Cardiac fibroblast (primary cell): ENCODE results near the gene TFPT.
"Not testable (repeated sequence)": the region's sequence is repeated elsewhere in the genome, so short reads cannot be mapped to it uniquely, and the experiment has no call there.

ENCODE experiments used
- DNase-seq, 2 donors: peaks; one replicate each; pipeline versions ENCODE4 v3.0.0 to v3.0.0-alpha.2; 2010; ENCODE audit warnings: low read depth in 2 of 2
- H3K4me3 ChIP-seq, 2 donors: replicated peaks in 1 of 2; 1 replicate in 1 of 2; 2 replicates in 1 of 2; pipeline ENCODE4 v1.5.1; 2011; ENCODE audit warnings: low read depth in 2 of 2, low read length in 2 of 2, mild to moderate bottlenecking in 2 of 2, moderate library complexity in 1 of 2
- CTCF ChIP-seq: IDR thresholded peaks from one replicate; pipeline ENCODE4 v1.5.1; 2011; ENCODE audit warnings: low read depth, mild to moderate bottlenecking, low read length, inconsistent platforms

The TFPT gene

DNA sequence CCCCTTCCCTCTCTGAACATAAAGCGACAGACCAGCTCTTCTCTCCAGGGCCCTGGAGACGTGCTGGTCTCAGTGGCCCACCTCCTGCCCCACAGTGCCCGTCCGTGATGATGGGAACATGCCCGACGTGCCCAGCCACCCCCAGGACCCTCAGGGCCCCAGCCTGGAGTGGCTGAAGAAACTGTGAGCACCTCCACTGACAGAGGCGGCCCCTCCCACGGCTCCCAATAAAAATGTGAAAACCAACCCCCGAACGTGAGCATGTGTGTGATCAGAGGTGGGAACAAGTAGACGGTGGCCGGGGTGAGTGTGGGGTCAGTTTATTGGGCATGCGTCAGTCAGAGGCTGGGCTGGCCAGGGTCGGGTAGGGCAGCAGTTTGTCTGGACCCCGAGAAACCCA is 8.7 kb downstream of the TFPT start:
- DNase-seq = no peak
- TF ChIP-seq CTCF = no peak
- no peak overlapping the region for H3K4me3 ChIP-seq

- no peak overlapping the region for H3K4me3 ChIP-seq
- no peak for DNase-seq
- TF ChIP-seq CTCF = no peak
These were observed 9.7 kb downstream of the TFPT start for GRCh38 chr19:54105796-54106195.

DNA sequence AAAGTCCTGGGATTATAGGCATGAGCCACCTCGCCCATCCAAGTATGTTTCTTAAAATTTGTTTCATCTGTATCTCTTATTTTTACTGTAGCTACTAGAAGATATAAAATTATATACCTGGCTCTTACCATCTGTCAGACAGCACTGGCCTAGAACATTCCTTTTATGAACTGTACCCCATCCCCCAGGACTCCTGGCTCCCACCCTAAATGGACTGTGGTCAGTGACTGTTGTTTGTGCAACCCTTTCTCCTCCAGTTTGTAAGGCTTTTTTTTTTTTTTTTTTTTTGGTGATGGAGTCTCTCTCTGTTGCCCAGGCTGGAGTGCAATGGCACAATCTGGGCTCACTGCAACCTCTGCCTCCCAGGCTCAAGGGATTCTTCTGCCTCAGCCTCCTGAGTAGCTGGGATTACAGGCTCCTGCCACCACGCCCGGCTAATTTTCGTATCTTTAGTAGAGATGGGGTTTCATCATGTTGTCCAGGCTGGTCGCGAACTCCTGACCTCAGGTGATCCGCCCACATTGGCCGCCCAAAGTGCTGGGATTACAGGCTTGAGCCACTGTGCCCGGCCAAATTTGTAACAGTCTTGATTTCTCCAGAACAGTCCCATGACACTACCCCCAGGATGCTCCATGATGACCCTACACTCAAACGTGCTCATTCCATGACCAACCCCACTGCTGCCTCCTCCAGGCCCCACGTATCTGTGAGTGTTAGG is 10.3 kb downstream of the TFPT start:
- H3K4me3 ChIP-seq = no peak overlapping the region
- no peak for DNase-seq
- no peak for TF ChIP-seq CTCF

GRCh38 chr19:54102421-54103169 is 12.9 kb downstream of the TFPT start, which contains the start of gene NDUFA3:
Gene NDUFA3, plus strand, starts transcription at chr19:54102855. Its CDS starts 24 bp downstream, at chr19:54102879.
- DNase-seq = peak; percentile 99
- no peak for TF ChIP-seq CTCF
- H3K4me3 ChIP-seq = peak within 1 kb of the TSS; percentile 74 to 100

- TF ChIP-seq CTCF = no peak
- no peak within 1 kb of the TSS for H3K4me3 ChIP-seq
- DNase-seq = no peak
These were observed 14.9 kb downstream of the TFPT start, which contains the start of gene OSCAR for GRCh38 chr19:54100561-54100960. Gene OSCAR, minus strand, starts transcription at chr19:54100803. Its CDS starts 11 bp downstream, at chr19:54100792.

- not testable (repeated sequence) for H3K4me3 ChIP-seq, DNase-seq
These were observed 15.6 kb downstream of the TFPT start for GRCh38 chr19:54099903-54100255.

DNA sequence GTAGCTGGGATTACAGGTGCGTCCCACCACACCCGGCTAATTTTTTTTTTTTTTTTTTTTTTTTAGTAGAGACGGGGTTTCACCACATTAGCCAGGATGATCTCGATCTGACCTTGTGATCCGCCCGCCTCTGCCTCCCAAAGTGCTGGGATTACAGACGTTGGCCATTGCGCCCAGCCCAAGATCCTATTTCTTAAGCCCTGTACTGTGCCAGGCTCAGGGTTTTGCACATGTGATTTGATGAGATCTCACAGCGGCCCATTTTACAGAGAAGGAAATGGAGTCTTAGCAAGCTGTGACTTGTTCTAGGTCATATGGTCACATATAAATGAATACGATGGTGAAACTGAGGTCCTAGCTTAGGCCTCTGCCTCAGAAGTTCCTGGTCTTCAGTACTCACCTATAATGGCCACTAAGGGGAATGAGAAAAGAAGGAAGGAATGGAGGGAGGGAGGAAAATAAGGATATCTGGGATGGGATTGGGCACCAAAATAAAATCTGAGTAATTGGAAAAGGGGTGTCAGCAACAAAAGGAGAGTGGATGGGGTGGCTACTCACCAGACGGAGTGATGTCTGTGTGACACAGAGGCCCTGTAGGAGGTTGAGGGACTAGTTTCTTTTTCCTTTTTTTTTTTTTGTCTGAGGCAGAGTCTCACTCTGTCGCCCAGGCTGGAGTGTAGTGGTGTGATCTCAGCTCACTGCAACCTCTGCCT is 16.1 kb downstream of the TFPT start:
- DNase-seq = no peak
- H3K4me3 ChIP-seq = no peak overlapping the region
- no peak for TF ChIP-seq CTCF
